Measurements from ENCODE around the gene VSIG10L2.

VSIG10L2 gene

GRCh38 chr11:125998267-125998666 lies 52.4 kb downstream of the VSIG10L2 start:
- no peaks in the 10 kb centered on the region for H3K36me3 ChIP-seq (ENCODE audit: insufficient read depth)
- no peaks in the 10 kb centered on the region for H3K4me1 ChIP-seq (ENCODE audit: low read depth, poor library complexity, severe bottlenecking)
- no peak overlapping the region for H3K27ac ChIP-seq

GRCh38 chr11:125999234-125999880 lies 53.5 kb downstream of the VSIG10L2 start:
- no peaks in the 10 kb centered on the region for H3K27me3 ChIP-seq (ENCODE audit: insufficient read depth, low read depth)
- H2AFZ ChIP-seq (ENCODE audit: low read depth): no peak overlapping the region
- no peak overlapping the region for H3K27ac ChIP-seq
- no peak for TF ChIP-seq CTCF (conservative IDR thresholded peaks at IDR 0.05; ENCODE audit: low read depth, low read length)
- no peak overlapping the region for H3K4me2 ChIP-seq
- no peaks in the 10 kb centered on the region for H3K36me3 ChIP-seq (ENCODE audit: insufficient read depth)
- no peaks in the 10 kb centered on the region for H4K20me1 ChIP-seq (ENCODE audit: insufficient read depth)
- no peaks in the 10 kb centered on the region for H3K4me1 ChIP-seq (ENCODE audit: low read depth, poor library complexity, severe bottlenecking)
- H3K4me3 ChIP-seq (IDR thresholded peaks at IDR 0.05; ENCODE audit: insufficient read depth, low read depth, low read length): no peak overlapping the region
- no peak overlapping the region for H3K9ac ChIP-seq
- H3K79me2 ChIP-seq (ENCODE audit: insufficient read depth, low read depth): no peaks in the 10 kb centered on the region

More at GRCh38 chr11:125998267-125998666, 52.4 kb downstream of the VSIG10L2 start:
- Histone ChIP-seq H3K27me3 (ENCODE audit: insufficient read depth, low read depth) (no peaks in the 10 kb centered on the region), H3K9ac (no peak overlapping the region), H3K4me3 (IDR thresholded peaks at IDR 0.05; ENCODE audit: insufficient read depth, low read depth, low read length) (no peak overlapping the region), H3K79me2 (ENCODE audit: insufficient read depth, low read depth) (no peaks in the 10 kb centered on the region), H3K4me2 (no peak overlapping the region), H2AFZ (ENCODE audit: low read depth) (no peak overlapping the region), H4K20me1 (ENCODE audit: insufficient read depth) (no peaks in the 10 kb centered on the region)
- no peak for TF ChIP-seq CTCF (conservative IDR thresholded peaks at IDR 0.05; ENCODE audit: low read depth, low read length)

GRCh38 chr11:126002181-126002580 lies 56.3 kb downstream of the VSIG10L2 start:
- no peak overlapping the region for H3K4me3 ChIP-seq (IDR thresholded peaks at IDR 0.05; ENCODE audit: insufficient read depth, low read depth, low read length)
- H2AFZ ChIP-seq (ENCODE audit: low read depth): no peak overlapping the region
- no peaks in the 10 kb centered on the region for H4K20me1 ChIP-seq (ENCODE audit: insufficient read depth)
- H3K4me1 ChIP-seq (ENCODE audit: low read depth, poor library complexity, severe bottlenecking): no peaks in the 10 kb centered on the region
- no peak overlapping the region for H3K4me2 ChIP-seq
- TF ChIP-seq CTCF (conservative IDR thresholded peaks at IDR 0.05; ENCODE audit: low read depth, low read length): no peak
- no peaks in the 10 kb centered on the region for H3K27me3 ChIP-seq (ENCODE audit: insufficient read depth, low read depth)
- no peak overlapping the region for H3K27ac ChIP-seq
- H3K79me2 ChIP-seq (ENCODE audit: insufficient read depth, low read depth): no peaks in the 10 kb centered on the region
- no peaks in the 10 kb centered on the region for H3K36me3 ChIP-seq (ENCODE audit: insufficient read depth)
- no peak overlapping the region for H3K9ac ChIP-seq
